GM23338 (cell line): Measurements from ENCODE around the gene BPI.

Experiments used
- CREB1 ChIP-seq: fragments of 250-450 bp; sonication (Bioruptor Pico); IDR thresholded peaks from 2 replicates; pipeline ENCODE4 v1.5.0; 2020; ENCODE audit warnings: low read depth, mild to moderate bottlenecking, moderate library complexity
- CTCF ChIP-seq, 2 experiments: fragments of 200-600 bp in 1 of 2; sonication (generic) in 1 of 2; conservative IDR thresholded peaks; 2 replicates each; pipeline versions ENCODE4 v1.5.1 to v1.6.1; 2016 to 2017; ENCODE audit warnings: antibody characterized with exemption in 2 of 2, low read depth in 2 of 2, mild to moderate bottlenecking in 2 of 2, moderate library complexity in 1 of 2
- ETS1 ChIP-seq: IDR thresholded peaks from 2 replicates; pipeline ENCODE4 v1.6.1; 2016; ENCODE audit warnings: antibody characterized with exemption
- EZH2 ChIP-seq: fragments of 200-600 bp; sonication (generic); IDR thresholded peaks from one replicate; pipeline ENCODE4 v1.8.0; 2017; ENCODE audit warnings: antibody characterized with exemption, mild to moderate bottlenecking, low read depth; ENCODE audit not compliant: unreplicated experiment
- ZNF114 ChIP-seq: fragments of 250-450 bp; sonication (Bioruptor Pico); IDR thresholded peaks from 2 replicates; pipeline ENCODE4 v1.5.0; 2020; ENCODE audit warnings: mild to moderate bottlenecking, moderate library complexity

- no peak for TF ChIP-seq CTCF (conservative IDR thresholded peaks at IDR 0.05; ENCODE audit: low read depth in 2 of 2)
- no peak for TF ChIP-seq ZNF114 (CRISPR knock-in tag)
- TF ChIP-seq CREB1: no peak
- TF ChIP-seq EZH2: no peak
- no peak for TF ChIP-seq ETS1
These were observed 25.2 kb upstream of the BPI start for GRCh38 chr20:38278763-38279162.
